Parathyroid adenoma (tissue), 2 donors: ENCODE data around the gene TMPRSS13.

Source experiments
- H2AFZ ChIP-seq: fragments of 300-600 bp; sonication (generic); one replicate; pipeline ENCODE4 v1.7.0; 2017; ENCODE audit warnings: antibody characterized with exemption, mild to moderate bottlenecking
- H3K27ac ChIP-seq: fragments of 300-600 bp; sonication (generic); one replicate; pipeline ENCODE4 v1.7.0; 2017
- H3K27me3 ChIP-seq: fragments of 300-600 bp; sonication (generic); one replicate; pipeline ENCODE4 v1.7.0; 2017; ENCODE audit warnings: low read length; ENCODE audit not compliant: control insufficient read depth, insufficient read depth
- H3K36me3 ChIP-seq: fragments of 300-600 bp; sonication (generic); one replicate; pipeline ENCODE4 v1.7.0; 2017; ENCODE audit warnings: low read length; ENCODE audit not compliant: control insufficient read depth, insufficient read depth
- H3K4me1 ChIP-seq: fragments of 300-600 bp; sonication (generic); one replicate; pipeline ENCODE4 v1.7.0; 2017; ENCODE audit warnings: control low read depth
- H3K4me2 ChIP-seq: fragments of 300-600 bp; sonication (generic); one replicate; pipeline ENCODE4 v1.7.0; 2017; ENCODE audit warnings: low read length
- H3K4me3 ChIP-seq: fragments of 300-600 bp; sonication (generic); one replicate; pipeline ENCODE4 v1.7.0; 2017; ENCODE audit warnings: low read depth, low read length
- H3K79me2 ChIP-seq: fragments of 300-600 bp; sonication (generic); one replicate; pipeline ENCODE4 v1.7.0; 2017; ENCODE audit warnings: control low read depth
- H3K9ac ChIP-seq: fragments of 300-600 bp; sonication (generic); one replicate; pipeline ENCODE4 v1.7.0; 2017; ENCODE audit warnings: mild to moderate bottlenecking
- H3K9me3 ChIP-seq: fragments of 300-600 bp; sonication (generic); one replicate; pipeline ENCODE4 v1.7.0; 2017; ENCODE audit warnings: low read length; ENCODE audit not compliant: control insufficient read depth
- CTCF ChIP-seq: fragments of 300-600 bp; sonication (generic); IDR thresholded peaks from one replicate; pipeline ENCODE4 v1.7.0; 2017; ENCODE audit warnings: antibody characterized with exemption, mild to moderate bottlenecking
- donor health status: primary hyperparathyroidism.

Gene TMPRSS13

GRCh38 chr11:117946842-117947526 lies 17.8 kb upstream of the TMPRSS13 start:
- Histone ChIP-seq H3K27ac (no peak overlapping the region), H3K9ac (no peak overlapping the region), H3K4me1 (no peaks in the 10 kb centered on the region), H3K9me3 (no peaks in the 10 kb centered on the region), H2AFZ (no peak overlapping the region), H3K36me3 (no peaks in the 10 kb centered on the region), H3K27me3 (no peaks in the 10 kb centered on the region), H3K79me2 (no peaks in the 10 kb centered on the region), H3K4me3 (no peak overlapping the region), H3K4me2 (no peak overlapping the region)
- peak; percentile 77 for TF ChIP-seq CTCF

GRCh38 chr11:117946156-117946841 lies 17.1 kb upstream of the TMPRSS13 start:
- no peaks in the 10 kb centered on the region for H3K4me1 ChIP-seq
- H3K9me3 ChIP-seq: no peaks in the 10 kb centered on the region
- no peak overlapping the region for H3K9ac ChIP-seq
- no peak overlapping the region for H3K4me2 ChIP-seq
- no peak overlapping the region for H3K27ac ChIP-seq
- H3K79me2 ChIP-seq: no peaks in the 10 kb centered on the region
- no peaks in the 10 kb centered on the region for H3K27me3 ChIP-seq
- no peak for TF ChIP-seq CTCF
- no peak overlapping the region for H2AFZ ChIP-seq
- H3K36me3 ChIP-seq: no peaks in the 10 kb centered on the region
- no peak overlapping the region for H3K4me3 ChIP-seq

- Histone ChIP-seq H3K36me3 (no peaks in the 10 kb centered on the region), H3K79me2 (no peaks in the 10 kb centered on the region), H3K9me3 (no peaks in the 10 kb centered on the region), H2AFZ (no peak overlapping the region), H3K4me1 (no peaks in the 10 kb centered on the region), H3K27ac (no peak overlapping the region), H3K27me3 (no peaks in the 10 kb centered on the region), H3K4me3 (no peak overlapping the region), H3K4me2 (no peak overlapping the region), H3K9ac (no peak overlapping the region)
- TF ChIP-seq CTCF: no peak
Observed at GRCh38 chr11:117945047-117945810, 16.0 kb upstream of the TMPRSS13 start.

- Histone ChIP-seq H2AFZ (no peak overlapping the region), H3K4me3 (no peak overlapping the region), H3K4me1 (no peaks in the 10 kb centered on the region), H3K27me3 (no peaks in the 10 kb centered on the region), H3K36me3 (no peaks in the 10 kb centered on the region), H3K9ac (no peak overlapping the region), H3K9me3 (no peaks in the 10 kb centered on the region), H3K79me2 (no peaks in the 10 kb centered on the region), H3K27ac (no peak overlapping the region), H3K4me2 (no peak overlapping the region)
- no peak for TF ChIP-seq CTCF
Observed at GRCh38 chr11:117944554-117944953, 15.4 kb upstream of the TMPRSS13 start.
